ENCODE data around the gene THAP12. TPM values are rescaled to one million over a fixed set of nuclear protein-coding genes. Genes with fewer than 3 reads are reported as not detected.
"Not testable (repeated sequence)": the region's sequence is repeated elsewhere in the genome, so short reads cannot be mapped to it uniquely, and the experiment has no call there.

Gene THAP12
- total and polyA plus RNA-seq, 2 experiments from 2014 or later, result 20.1 to 36.0 TPM

GRCh38 chr11:76320929-76321328, 60.0 kb downstream of the THAP12 start:
- Histone ChIP-seq H3K4me3 (no peak overlapping the region), H3K27me3 (ENCODE audit: insufficient read depth) (peaks cover 43% of the 10 kb centered on the region), H3F3A (replicated peaks; ENCODE audit: low read depth) (no peaks in the 10 kb centered on the region), H4K20me1 (replicated peaks; ENCODE audit: insufficient read depth) (no peaks in the 10 kb centered on the region), H3K36me3 (ENCODE audit: insufficient read depth) (no peaks in the 10 kb centered on the region; the same call in 1 of the 2 replicates), H3K9me2 (ENCODE audit: insufficient read depth) (no peaks in the 10 kb centered on the region), H3K4me2 (no peak overlapping the region), H3K79me2 (replicated peaks; ENCODE audit: insufficient read depth) (no peaks in the 10 kb centered on the region), H2AFZ (no peak overlapping the region), H3K27ac (ENCODE audit: low read depth) (no peak overlapping the region), H3K4me1 (ENCODE audit: insufficient read depth) (peaks cover 17% of the 10 kb centered on the region)
- peak overlapping the region; percentile 61 for H3K4me3 Mint-ChIP-seq
- no peak for ATAC-seq
- H3K9me3 Mint-ChIP-seq, result no peaks in the 10 kb centered on the region
- peaks cover 52% of the 10 kb centered on the region for H3K27me3 Mint-ChIP-seq (ENCODE audit: insufficient read depth, low read depth, poor library complexity)
- peaks cover 24% of the 10 kb centered on the region for H3K4me1 Mint-ChIP-seq
- no peak for DNase-seq (ENCODE audit: low spot score)
- no peaks in the 10 kb centered on the region for H3K36me3 Mint-ChIP-seq (ENCODE audit: low read depth)
- TF ChIP-seq ZNF331 (CRISPR knock-in tag; IDR thresholded peaks at IDR 0.05; ENCODE audit: low read depth) (no peak), POLR2AphosphoS5 (IDR thresholded peaks at IDR 0.05; ENCODE audit: low read depth) (no peak), ETS1 (IDR thresholded peaks at IDR 0.05) (no peak), EZH2 (IDR thresholded peaks at IDR 0.05; ENCODE audit: low read depth, unreplicated experiment) (no peak), ZNF462 (CRISPR knock-in tag; IDR thresholded peaks at IDR 0.05) (no peak), REST (IDR thresholded peaks at IDR 0.05; ENCODE audit: unreplicated experiment) (no peak), JUNB (IDR thresholded peaks at IDR 0.05; ENCODE audit: unreplicated experiment) (no peak), STAT1 (IDR thresholded peaks at IDR 0.05; ENCODE audit: unreplicated experiment) (no peak), EZH2phosphoT487 (IDR thresholded peaks at IDR 0.05; ENCODE audit: unreplicated experiment) (no peak), ZNF114 (CRISPR knock-in tag; IDR thresholded peaks at IDR 0.05) (no peak), CTCF (conservative IDR thresholded peaks at IDR 0.05; ENCODE audit: low read depth in 2 of 2) (no peak)
- H3K27ac Mint-ChIP-seq, result no peak overlapping the region

GRCh38 chr11:76319798-76320197, 61.1 kb downstream of the THAP12 start:
- peaks cover 43% of the 10 kb centered on the region for H3K27me3 ChIP-seq (ENCODE audit: insufficient read depth)
- H2AFZ ChIP-seq, result not testable (repeated sequence)

More at GRCh38 chr11:76319798-76320197, 61.1 kb downstream of the THAP12 start:
- H3K27ac ChIP-seq (ENCODE audit: low read depth); H3K27ac Mint-ChIP-seq; H3F3A ChIP-seq (replicated peaks; ENCODE audit: low read depth); H3K4me3 Mint-ChIP-seq; H4K20me1 ChIP-seq (replicated peaks; ENCODE audit: insufficient read depth); H3K4me3 ChIP-seq; H3K79me2 ChIP-seq (replicated peaks; ENCODE audit: insufficient read depth); H3K4me2 ChIP-seq; DNase-seq (ENCODE audit: low spot score); ATAC-seq; H3K9me2 ChIP-seq (ENCODE audit: insufficient read depth); H3K36me3 ChIP-seq (ENCODE audit: insufficient read depth); H3K36me3 Mint-ChIP-seq (ENCODE audit: low read depth); H3K9me3 Mint-ChIP-seq: not testable (repeated sequence)
- peaks cover 17% of the 10 kb centered on the region for H3K4me1 ChIP-seq (ENCODE audit: insufficient read depth)
- peaks cover 57% of the 10 kb centered on the region for H3K27me3 Mint-ChIP-seq (ENCODE audit: insufficient read depth, low read depth, poor library complexity)
- peaks cover 24% of the 10 kb centered on the region for H3K4me1 Mint-ChIP-seq
